HepG2 (cell line): Measurements from ENCODE around the gene PROP1. TPM values are rescaled to one million over a fixed set of nuclear protein-coding genes. Genes with fewer than 3 reads are reported as not detected.
"Not testable (repeated sequence)": the region's sequence is repeated elsewhere in the genome, so short reads cannot be mapped to it uniquely, and the experiment has no call there.

Experiments
- ATAC-seq: fragments of 200-7000 bp; cut with Tn5 transposase; 3 replicates; pipeline ENCODE4 v1.9.1; 2020; ENCODE audit warnings: mild to moderate bottlenecking, moderate library complexity
- BruUV-seq: library from RNA; stranded (reverse); fragments of 400-500 nt; replicated peaks from 2 replicates; lab custom pipeline; 2021; lab: Mats Ljungman, UMichigan
- CTCF ChIA-PET: fragments of 300-600 bp; formaldehyde crosslinking; extraction: SDS; loops from one replicate; lab custom pipeline; 2021; ENCODE audit warnings: low total read pairs, inconsistent platforms, low intra/inter-chr PET ratio; lab: Yijun Ruan, JAX
- POLR2A ChIA-PET: fragments of 350-600 bp; sonication (Branson Sonifier 250); formaldehyde crosslinking; loops from one replicate; lab custom pipeline; 2020; ENCODE audit warnings: antibody characterized with exemption, inconsistent platforms; lab: Yijun Ruan, JAX
- DNase-seq: peaks from one replicate; pipeline ENCODE4 v3.0.0-alpha.2; 2015; ENCODE audit warnings: low spot score
- FAIRE-seq: peaks from 3 replicates; lab custom pipeline; 2011; peaks lifted over from hg19 to GRCh38; lab: Jason Lieb, UNC
- H2AFZ ChIP-seq: one replicate; pipeline ENCODE4 v1.6.1; 2011; ENCODE audit warnings: low read length, inconsistent platforms
- H3K27ac ChIP-seq: fragments of 300-600 bp; 3 replicates; pipeline ENCODE4 v1.8.0; 2011; ENCODE audit warnings: mixed run types, mild to moderate bottlenecking, mixed read lengths, low read length, inconsistent platforms; ENCODE audit not compliant: insufficient read depth; ENCODE audit errors: extremely low read length
- H3K27me3 ChIP-seq, 2 experiments: fragments of 200-600 bp in 1 of 2; 2 replicates in 1 of 2; 3 replicates in 1 of 2; pipeline versions ENCODE4 v1.6.0 to v1.8.0; 2011; ENCODE audit warnings: low read length in 2 of 2, mild to moderate bottlenecking in 2 of 2, moderate library complexity in 2 of 2, inconsistent platforms in 1 of 2; ENCODE audit not compliant: insufficient read depth in 2 of 2, control insufficient read depth in 1 of 2
- H3K36me3 ChIP-seq, 2 experiments: fragments of 200-600 bp in 1 of 2; replicated peaks in 1 of 2; 2 replicates in 1 of 2; 3 replicates in 1 of 2; pipeline versions ENCODE4 v1.5.1 to v1.8.0; 2011; ENCODE audit warnings: low read length in 2 of 2, inconsistent platforms in 1 of 2; ENCODE audit not compliant: insufficient read depth in 2 of 2, control insufficient read depth in 1 of 2
- H3K4me1 ChIP-seq: 2 replicates; pipeline ENCODE4 v1.5.1; 2012; ENCODE audit warnings: low read length, inconsistent platforms; ENCODE audit not compliant: insufficient read depth
- H3K4me2 ChIP-seq: 2 replicates; pipeline ENCODE4 v1.6.0; 2011; ENCODE audit warnings: low read depth, low read length, inconsistent platforms
- H3K4me3 ChIP-seq, 3 experiments: fragments of 200-600 bp in 1 of 3; sonication (generic), shearing (Covaris generic) in 1 of 3; replicated peaks in 1 of 3; 2 replicates each; pipeline ENCODE4 v1.5.1; 2011 to 2016; ENCODE audit warnings: low read length in 3 of 3, inconsistent platforms in 2 of 3, low read depth in 2 of 3, mild to moderate bottlenecking in 2 of 3, control low read depth in 1 of 3, mixed read lengths in 1 of 3; ENCODE audit not compliant: insufficient read depth in 1 of 3
- H3K79me2 ChIP-seq: one replicate; pipeline ENCODE4 v1.6.1; 2011; ENCODE audit warnings: low read length, inconsistent platforms; ENCODE audit not compliant: insufficient read depth
- H3K9ac ChIP-seq: 2 replicates; pipeline ENCODE4 v1.6.0; 2011; ENCODE audit warnings: mild to moderate bottlenecking, low read depth, low read length, inconsistent platforms; ENCODE audit not compliant: insufficient read depth
- H3K9me3 ChIP-seq: 2 replicates; pipeline ENCODE4 v1.5.1; 2012; ENCODE audit warnings: mild to moderate bottlenecking, low read length
- H4K20me1 ChIP-seq: 2 replicates; pipeline ENCODE4 v1.6.0; 2011; ENCODE audit warnings: inconsistent platforms, mild to moderate bottlenecking, low read length, moderate library complexity; ENCODE audit not compliant: insufficient read depth
- IKZF4 ChIP-seq: sonication (generic); formaldehyde crosslinking; IDR thresholded peaks from 2 replicates; pipeline ENCODE4 v1.5.1; 2020; ENCODE audit warnings: borderline replicate concordance, mild to moderate bottlenecking, low read depth, missing genetic modification reagents; ENCODE audit errors: not compliant biosample characterization
- MIXL1 ChIP-seq: IDR thresholded peaks from 2 replicates; pipeline ENCODE4 v1.6.1; 2016
- NCOA5 ChIP-seq: sonication (generic); formaldehyde crosslinking; IDR thresholded peaks from 2 replicates; pipeline ENCODE4 v1.4.0; 2020; ENCODE audit warnings: missing genetic modification reagents
- RFX5 ChIP-seq: IDR thresholded peaks from 2 replicates; pipeline ENCODE4 v1.6.1; 2011; ENCODE audit warnings: low read depth, low read length, improper control_type of control experiment
- ZNF431 ChIP-seq: sonication (generic); formaldehyde crosslinking; IDR thresholded peaks from 2 replicates; pipeline ENCODE4 v1.9.0; 2022; ENCODE audit warnings: missing genetic modification reagents, low read depth, mild to moderate bottlenecking, borderline replicate concordance
- WGBS: methylation state at CpG from one replicate; pipeline ENCODE4 v1.1.6; 2017; ENCODE audit warnings: low lambda C conversion rate; 5-methylcytosine and 5-hydroxymethylcytosine counted together
- in situ Hi-C: cut with HindIII; loops from 2 replicates; pipeline ENCODE4 v1.10.0; 2017; ENCODE audit warnings: low pct_unique_long_range_greater_than_20kb; ENCODE audit not compliant: extremely low pct_ligation_motif_present
- intact Hi-C: fragments of 100-400 bp; cut with micrococcal nuclease; formaldehyde crosslinking; loops from one replicate; pipeline ENCODE4 v1.10.0; 2022; ENCODE audit not compliant: unreplicated experiment
- polyA plus RNA-seq, 8 experiments: library from polyadenylated mRNA; depleted of rRNA in 3 of 8; stranded (reverse) in 7 of 8; unstranded in 1 of 8; fragments of >200 nt; fragmentation: Illumina TruSeq in 4 of 8; extraction: Trizol in 4 of 8; gene quantifications; 2 replicates each; pipeline versions ENCODE4 v1.2.1 to v1.2.3, GENCODE V29; 2011 to 2016; ENCODE audit warnings: low read depth in 4 of 8, missing spikeins in 1 of 8, mixed read lengths in 1 of 8; ENCODE audit not compliant: insufficient read depth in 1 of 8
- total RNA-seq, 5 experiments: library from RNA; depleted of rRNA; stranded (reverse); fragments of >200 nt; fragmentation: Illumina TruSeq; extraction: Trizol; gene quantifications; 2 replicates each; pipeline ENCODE4 v1.2.3, GENCODE V29; 2016; ENCODE audit warnings: low read depth in 1 of 5
- TF ChIP-seq, protein P1 (sequence below): fragments of 450-650 bp; IDR thresholded peaks from 2 replicates; pipeline ENCODE4 v1.6.1; 2017; ENCODE audit warnings: mild to moderate bottlenecking
- TF ChIP-seq, protein P2 (sequence below): sonication (generic); formaldehyde crosslinking; IDR thresholded peaks from 2 replicates; pipeline ENCODE4 v1.4.0; 2020; ENCODE audit warnings: mild to moderate bottlenecking, low read depth, missing genetic modification reagents

The PROP1 gene
- total and polyA plus RNA-seq, 2 of the 13 experiments (the other 11 are each of a cell fraction or from before 2014, with no cell fraction given): not detected

DNA sequence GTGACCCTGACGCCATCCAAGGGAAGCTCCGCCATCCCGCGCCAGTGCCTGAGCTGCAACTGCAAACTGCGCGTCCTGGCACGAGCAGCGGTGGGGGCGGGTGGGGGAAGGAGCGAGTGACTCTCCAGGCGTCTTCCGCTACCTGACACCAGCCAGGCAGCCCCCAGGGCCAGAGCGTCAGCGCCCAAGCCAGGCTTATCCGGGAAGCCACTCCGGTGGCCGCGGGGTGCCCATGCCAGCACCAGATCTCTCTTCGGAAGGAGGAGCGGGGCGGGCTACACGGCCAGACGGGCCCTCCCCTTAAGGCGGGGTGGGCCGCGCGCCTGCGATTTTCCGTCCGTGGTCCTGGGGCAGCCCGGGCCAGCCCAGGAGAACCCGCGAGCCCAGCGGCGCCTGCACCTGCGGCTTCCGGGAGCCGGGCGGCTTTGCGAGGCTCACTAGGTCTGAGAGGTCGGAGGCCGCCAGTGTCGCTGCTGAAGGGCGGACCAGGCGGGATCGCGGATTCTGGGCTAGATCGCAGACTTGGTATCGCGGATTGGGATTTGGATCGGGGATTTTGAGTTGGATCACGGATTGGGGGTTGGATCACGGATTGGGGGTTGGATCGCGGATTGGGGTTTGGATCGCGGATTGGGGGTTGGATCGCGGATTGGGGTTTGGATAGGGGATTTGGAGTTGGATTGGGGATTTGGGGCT lies 10.6 kb upstream of the PROP1 start:
- H3K79me2 ChIP-seq, H3K27ac ChIP-seq, FAIRE-seq, H3K4me1 ChIP-seq, H3K9ac ChIP-seq, intact Hi-C loops, CTCF ChIA-PET, H3K36me3 ChIP-seq, H3K27me3 ChIP-seq, POLR2A ChIA-PET, H3K4me3 ChIP-seq, H3K9me3 ChIP-seq, BruUV-seq, DNase-seq, H3K4me2 ChIP-seq, H4K20me1 ChIP-seq, in situ Hi-C loops, H2AFZ ChIP-seq, ATAC-seq: not testable (repeated sequence)
- 90% methylated on average over 17 of the region's 59 CpGs for WGBS

DNA sequence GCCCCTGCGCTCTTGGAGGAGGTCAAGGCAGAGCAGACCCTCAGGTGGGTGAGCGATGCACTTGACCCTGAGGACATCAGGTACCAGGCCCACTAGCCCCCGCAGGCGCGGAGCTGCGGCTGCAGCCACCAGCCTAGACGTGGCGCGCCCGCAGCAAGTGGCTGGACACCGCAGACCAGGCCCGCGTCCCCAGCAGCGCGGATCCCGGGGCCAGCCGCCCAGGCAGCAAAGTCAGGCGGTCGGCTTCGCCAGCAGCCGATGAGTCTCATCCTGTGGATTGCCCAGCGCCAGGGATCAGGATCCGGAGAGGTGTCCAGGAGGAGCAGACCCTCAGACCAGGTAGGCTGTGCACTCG lies 10.1 kb upstream of the PROP1 start:
- H2AFZ ChIP-seq, ATAC-seq, H3K27me3 ChIP-seq, FAIRE-seq, H3K4me2 ChIP-seq, H3K79me2 ChIP-seq, DNase-seq, H3K4me3 ChIP-seq, H3K27ac ChIP-seq, CTCF ChIA-PET, H3K9me3 ChIP-seq, H3K9ac ChIP-seq, in situ Hi-C loops, H4K20me1 ChIP-seq, intact Hi-C loops, H3K36me3 ChIP-seq, H3K4me1 ChIP-seq, POLR2A ChIA-PET, BruUV-seq: not testable (repeated sequence)
- WGBS: 100% methylated on average over 1 of the region's 24 CpGs

DNA sequence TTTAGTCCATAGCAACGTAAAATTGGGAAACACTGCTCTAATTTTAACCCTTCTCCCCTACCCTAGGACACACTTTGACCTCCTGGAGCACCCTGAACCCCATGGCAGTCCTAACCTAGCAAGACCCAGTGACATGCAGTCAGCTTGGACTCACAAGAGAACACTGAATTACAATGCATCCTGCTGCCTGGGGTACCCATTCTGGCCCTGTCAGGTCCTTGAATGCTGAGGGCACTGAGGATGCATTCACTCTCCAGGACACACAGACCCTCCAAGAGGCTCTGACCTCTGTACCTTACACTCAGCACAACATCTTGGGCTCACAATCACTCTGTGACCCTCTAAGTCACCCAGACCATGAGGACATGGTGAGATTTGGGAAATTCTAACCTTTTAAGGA lies 1.8 kb upstream of the PROP1 start:
- WGBS: 0% methylated on average over 1 of the region's 1 CpG
- Histone ChIP-seq H3K9me3 (no peaks in the 10 kb centered on the region), H3K79me2 (no peaks in the 10 kb centered on the region), H3K36me3 (no peaks in the 10 kb centered on the region), H3K4me3 (no peak overlapping the region), H2AFZ (no peak overlapping the region), H3K27ac (no peak overlapping the region), H3K27me3 (peaks cover 3 to 31% of the 10 kb centered on the region in 2 experiments), H3K9ac (no peak overlapping the region), H4K20me1 (no peaks in the 10 kb centered on the region), H3K4me1 (no peaks in the 10 kb centered on the region), H3K4me2 (no peak overlapping the region)
- ATAC-seq: no peak
- POLR2A ChIA-PET: no interaction called here
- CTCF ChIA-PET: no interaction called here
- no peak for FAIRE-seq
- intact Hi-C loops (no loop called here), in situ Hi-C loops (no loop called here)
- BruUV-seq: no TSS peak
- no peak for DNase-seq
- TF ChIP-seq, protein P1, sequence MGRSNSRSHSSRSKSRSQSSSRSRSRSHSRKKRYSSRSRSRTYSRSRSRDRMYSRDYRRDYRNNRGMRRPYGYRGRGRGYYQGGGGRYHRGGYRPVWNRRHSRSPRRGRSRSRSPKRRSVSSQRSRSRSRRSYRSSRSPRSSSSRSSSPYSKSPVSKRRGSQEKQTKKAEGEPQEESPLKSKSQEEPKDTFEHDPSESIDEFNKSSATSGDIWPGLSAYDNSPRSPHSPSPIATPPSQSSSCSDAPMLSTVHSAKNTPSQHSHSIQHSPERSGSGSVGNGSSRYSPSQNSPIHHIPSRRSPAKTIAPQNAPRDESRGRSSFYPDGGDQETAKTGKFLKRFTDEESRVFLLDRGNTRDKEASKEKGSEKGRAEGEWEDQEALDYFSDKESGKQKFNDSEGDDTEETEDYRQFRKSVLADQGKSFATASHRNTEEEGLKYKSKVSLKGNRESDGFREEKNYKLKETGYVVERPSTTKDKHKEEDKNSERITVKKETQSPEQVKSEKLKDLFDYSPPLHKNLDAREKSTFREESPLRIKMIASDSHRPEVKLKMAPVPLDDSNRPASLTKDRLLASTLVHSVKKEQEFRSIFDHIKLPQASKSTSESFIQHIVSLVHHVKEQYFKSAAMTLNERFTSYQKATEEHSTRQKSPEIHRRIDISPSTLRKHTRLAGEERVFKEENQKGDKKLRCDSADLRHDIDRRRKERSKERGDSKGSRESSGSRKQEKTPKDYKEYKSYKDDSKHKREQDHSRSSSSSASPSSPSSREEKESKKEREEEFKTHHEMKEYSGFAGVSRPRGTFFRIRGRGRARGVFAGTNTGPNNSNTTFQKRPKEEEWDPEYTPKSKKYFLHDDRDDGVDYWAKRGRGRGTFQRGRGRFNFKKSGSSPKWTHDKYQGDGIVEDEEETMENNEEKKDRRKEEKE: no peak
- TF ChIP-seq ZNF431 (no peak), RFX5 (no peak), IKZF4 (CRISPR knock-in tag) (no peak), NCOA5 (no peak), MIXL1 (CRISPR knock-in tag) (no peak)
- TF ChIP-seq, protein P2, sequence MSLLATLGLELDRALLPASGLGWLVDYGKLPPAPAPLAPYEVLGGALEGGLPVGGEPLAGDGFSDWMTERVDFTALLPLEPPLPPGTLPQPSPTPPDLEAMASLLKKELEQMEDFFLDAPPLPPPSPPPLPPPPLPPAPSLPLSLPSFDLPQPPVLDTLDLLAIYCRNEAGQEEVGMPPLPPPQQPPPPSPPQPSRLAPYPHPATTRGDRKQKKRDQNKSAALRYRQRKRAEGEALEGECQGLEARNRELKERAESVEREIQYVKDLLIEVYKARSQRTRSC (CRISPR knock-in tag): no peak
